NCI-H2227 (cell line): ENCODE data around the gene ASB11.
A peak's percentile ranks its signal among the peaks of the same experiment; 100 is the strongest.
"Not testable (repeated sequence)": the region's sequence is repeated elsewhere in the genome, so short reads cannot be mapped to it uniquely, and the experiment has no call there.

Experiments used
- DNase-seq: peaks from one replicate; lab custom pipeline; 2025; ENCODE audit not compliant: unreplicated experiment; lab: John Stamatoyannopoulos, UW

ASB11 gene

GRCh38 chrX:15310117-15310516 is 5.3 kb downstream of the ASB11 start:
- DNase-seq, result peak; percentile 5

- not testable (repeated sequence) for DNase-seq
These were observed 9.5 kb downstream of the ASB11 start for GRCh38 chrX:15305899-15306298.

DNA sequence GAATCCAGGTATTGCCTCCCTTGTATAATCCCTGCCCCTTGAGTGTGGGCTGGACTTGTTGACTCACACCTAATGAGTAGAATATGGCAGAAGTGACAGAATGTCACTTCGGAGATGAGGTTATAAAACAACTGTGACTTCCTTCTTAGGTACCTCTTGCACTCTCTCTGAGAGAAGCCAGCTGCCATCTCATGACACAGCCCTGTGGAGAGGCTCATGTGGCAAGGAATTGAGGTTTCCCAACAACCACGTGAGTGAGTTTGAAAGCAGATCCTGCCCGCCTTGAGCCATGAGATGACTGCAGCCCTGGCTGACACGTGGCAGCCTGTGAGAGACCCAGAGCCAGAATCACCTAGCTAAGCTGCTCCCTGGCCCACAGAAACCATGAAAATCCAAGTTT is 13.5 kb downstream of the ASB11 start:
- no peak for DNase-seq

DNA sequence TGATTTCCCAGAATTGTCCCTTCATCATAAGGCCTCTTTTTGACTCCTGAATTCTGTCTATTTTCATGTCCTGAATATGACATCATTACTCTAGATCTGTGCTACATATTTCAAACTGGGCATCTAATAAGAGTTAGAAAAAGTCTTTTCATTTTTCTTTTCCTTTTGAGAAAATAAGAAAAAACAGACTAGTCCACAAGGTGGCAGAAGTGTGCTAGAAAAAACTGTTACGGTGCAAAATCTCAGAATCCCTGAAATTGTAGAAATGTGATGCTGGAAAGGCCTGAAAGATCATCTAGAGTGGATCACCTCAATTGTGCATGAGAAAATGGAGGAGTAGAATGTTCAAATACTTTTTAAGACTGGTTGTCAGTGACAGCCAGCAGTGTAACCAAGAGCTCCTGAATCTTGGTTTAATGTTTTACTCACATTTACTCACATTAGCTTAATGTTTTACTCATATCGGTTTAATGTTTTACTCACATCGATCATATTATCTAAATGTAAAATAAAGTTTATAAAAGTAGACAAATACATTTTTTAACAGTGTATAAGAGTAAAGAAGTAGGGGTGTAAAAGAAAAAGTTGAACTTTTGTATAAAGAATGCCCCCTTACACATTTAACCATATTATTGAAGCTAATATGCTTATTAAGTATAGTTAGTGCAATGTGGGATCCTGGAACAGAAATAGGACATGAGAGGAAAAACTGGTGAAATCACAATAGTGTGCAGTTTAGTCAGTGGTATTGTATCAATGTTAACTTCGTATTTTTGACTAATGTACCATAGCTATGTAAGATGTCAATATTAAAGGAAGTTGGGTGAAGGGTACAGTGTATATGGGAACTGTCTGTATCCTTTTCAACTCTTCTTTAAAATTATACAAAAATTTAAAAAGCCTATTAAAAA is 15.2 kb downstream of the ASB11 start:
- DNase-seq, result peak; percentile 39

- no peak for DNase-seq
These were observed 16.7 kb downstream of the ASB11 start for GRCh38 chrX:15298780-15299179.

- no peak for DNase-seq
These were observed 17.2 kb downstream of the ASB11 start for GRCh38 chrX:15298201-15298600.

- no peak for DNase-seq
These were observed 22.0 kb downstream of the ASB11 start for GRCh38 chrX:15293451-15293850.

- no peak for DNase-seq
These were observed 22.6 kb downstream of the ASB11 start for GRCh38 chrX:15292861-15293260.

DNA sequence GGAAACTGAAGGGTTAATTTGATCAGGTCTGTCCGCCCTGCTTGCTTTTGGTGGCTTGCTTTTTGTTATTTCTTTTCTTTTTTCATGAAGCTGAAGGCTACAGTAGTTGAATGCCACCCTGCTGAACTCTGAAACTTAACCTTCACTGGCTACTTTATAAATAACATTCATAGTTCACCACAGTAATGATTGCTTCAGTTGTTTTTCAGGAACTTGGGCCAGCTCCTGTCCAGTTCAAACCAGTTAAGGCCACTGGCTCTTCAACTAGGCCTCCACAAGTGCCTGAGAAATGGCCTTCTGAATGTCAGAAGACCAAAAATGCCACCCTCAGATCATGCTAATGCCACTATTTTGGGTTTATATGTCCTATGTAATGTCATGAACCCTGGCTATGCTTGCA is 37.8 kb downstream of the ASB11 start:
- DNase-seq, result no peak

DNA sequence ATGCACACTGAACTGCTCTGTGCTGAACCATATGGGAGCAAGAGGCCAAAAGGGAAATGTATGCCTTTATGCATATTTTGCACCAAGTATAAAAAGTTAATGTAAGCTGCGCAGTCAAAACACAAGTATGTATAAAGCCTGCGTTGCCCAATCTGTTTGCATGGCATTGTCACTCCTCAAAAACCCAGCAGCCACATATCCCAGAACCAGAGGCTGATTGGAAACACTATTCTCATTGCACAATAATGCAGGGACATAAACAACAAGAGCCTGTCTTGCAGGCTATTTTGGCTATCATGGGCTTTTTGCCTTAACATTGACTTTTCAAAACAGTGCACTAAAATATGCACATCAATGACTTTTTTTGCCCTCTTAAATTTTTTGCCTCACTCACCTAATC is 40.5 kb downstream of the ASB11 start:
- DNase-seq, result no peak

GRCh38 chrX:15273275-15273674 is 42.2 kb downstream of the ASB11 start:
- DNase-seq, result not testable (repeated sequence)

GRCh38 chrX:15271757-15272156 is 43.7 kb downstream of the ASB11 start:
- DNase-seq, result no peak

DNA sequence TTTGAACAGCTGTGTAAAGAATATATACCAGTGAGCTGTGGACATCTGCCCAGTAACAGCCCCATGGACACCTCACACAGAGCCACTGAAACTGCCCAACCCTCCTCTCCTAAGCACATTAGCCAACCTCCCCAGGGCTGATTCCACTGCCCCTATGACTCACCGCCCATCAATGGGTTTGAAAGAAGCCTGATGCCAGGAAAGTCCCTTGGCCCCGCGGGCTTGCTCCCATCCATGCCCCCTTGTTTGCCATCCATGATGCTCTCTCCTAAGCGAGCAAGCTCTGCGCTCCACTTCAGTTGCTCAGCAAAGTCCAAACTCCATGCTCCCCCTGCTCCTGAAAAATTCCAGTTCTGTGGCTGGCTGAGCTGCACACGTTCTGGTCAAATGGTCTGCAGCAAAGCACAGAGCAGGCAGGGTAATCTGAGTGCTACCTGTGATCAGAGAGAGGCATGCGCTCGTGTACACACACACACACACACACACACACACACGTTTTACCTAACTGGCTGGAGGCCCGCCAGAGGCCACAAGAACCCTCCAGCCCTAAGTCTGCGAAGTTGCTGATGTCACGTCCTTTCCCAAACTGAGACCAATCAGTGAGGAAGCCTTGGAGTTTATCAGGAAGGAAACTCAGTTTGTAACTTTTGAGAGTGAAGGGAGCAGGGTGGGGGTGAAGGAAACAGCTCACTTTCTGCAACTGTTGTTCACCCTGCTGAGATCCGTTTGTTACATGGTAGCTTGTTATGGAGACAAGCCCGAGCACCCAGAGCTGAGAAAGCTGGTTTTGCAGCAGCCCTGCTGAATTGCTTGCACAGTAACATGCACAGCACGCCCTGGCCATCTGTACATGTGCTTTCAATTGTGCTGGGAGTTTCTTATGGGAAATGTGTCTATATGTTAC is 45.6 kb downstream of the ASB11 start, which contains the start of gene ASB9:
Gene ASB9, minus strand, starts transcription at position 466 of the 904 bp plus-strand sequence. Its CDS starts 209 bp downstream, at position 257.
- peak; percentile 7 for DNase-seq

DNA sequence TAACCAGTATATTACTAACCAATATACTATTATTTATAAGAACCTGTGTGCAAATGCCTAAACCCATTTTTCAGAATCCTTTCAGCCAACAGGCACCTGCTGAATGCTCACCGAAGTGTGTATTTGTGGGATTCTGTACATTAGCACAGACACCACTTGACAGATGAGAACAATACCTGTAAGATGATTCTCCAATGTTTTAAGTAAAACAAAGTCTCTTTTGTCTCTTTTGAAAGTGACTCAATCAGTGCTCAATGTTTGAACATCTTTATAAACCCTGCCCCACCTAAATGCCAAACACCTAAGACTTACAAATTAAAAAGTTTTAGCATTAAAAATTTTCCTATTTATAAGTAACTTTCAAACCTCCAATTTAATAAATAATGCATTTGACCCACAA is 46.3 kb downstream of the ASB11 start:
- DNase-seq, result no peak

DNA sequence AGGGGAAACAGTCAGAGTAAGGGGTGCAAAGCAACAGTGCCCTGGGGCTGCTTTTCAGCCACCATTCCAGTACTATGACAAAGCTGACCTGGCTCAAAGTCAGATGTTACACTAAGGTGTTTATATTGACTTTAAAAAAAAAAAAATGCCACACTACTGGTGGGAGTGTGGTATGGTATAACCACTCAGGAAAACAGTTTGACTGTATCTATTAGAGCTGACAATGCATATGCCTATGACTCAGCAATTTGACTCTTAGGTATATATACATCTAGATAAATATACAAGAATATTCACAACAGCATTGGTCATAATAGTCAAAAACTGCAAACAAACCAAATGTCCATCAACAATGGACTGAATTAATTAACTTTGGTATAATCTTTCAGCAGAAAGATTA is 60.6 kb downstream of the ASB11 start:
- no peak for DNase-seq

DNA sequence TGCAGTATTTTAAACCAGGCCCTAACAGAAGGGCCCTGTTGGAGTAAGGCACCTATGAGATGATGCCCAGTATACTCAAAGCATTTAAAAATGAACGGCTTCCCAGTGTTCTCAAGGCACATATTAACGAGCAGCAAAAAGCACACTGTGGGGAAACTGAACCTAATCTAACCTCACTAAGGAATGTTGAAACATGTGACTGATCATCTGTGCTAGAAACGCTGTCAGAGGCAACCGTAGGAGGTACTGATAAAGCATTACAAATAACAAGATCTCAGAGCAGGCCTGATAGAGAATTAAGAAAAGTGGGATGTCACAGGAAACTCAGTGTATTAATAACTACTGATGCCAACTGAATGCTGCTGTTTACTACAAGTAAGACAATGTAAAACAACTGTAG is 69.5 kb downstream of the ASB11 start:
- no peak for DNase-seq

GRCh38 chrX:15244421-15244820 is 71.0 kb downstream of the ASB11 start:
- no peak for DNase-seq

- DNase-seq, result peak; percentile 49
These were observed 72.4 kb downstream of the ASB11 start for GRCh38 chrX:15242899-15243555.

GRCh38 chrX:15241301-15241700 is 74.1 kb downstream of the ASB11 start:
- DNase-seq, result no peak

GRCh38 chrX:15240414-15240813 is 75.0 kb downstream of the ASB11 start:
- no peak for DNase-seq

DNA sequence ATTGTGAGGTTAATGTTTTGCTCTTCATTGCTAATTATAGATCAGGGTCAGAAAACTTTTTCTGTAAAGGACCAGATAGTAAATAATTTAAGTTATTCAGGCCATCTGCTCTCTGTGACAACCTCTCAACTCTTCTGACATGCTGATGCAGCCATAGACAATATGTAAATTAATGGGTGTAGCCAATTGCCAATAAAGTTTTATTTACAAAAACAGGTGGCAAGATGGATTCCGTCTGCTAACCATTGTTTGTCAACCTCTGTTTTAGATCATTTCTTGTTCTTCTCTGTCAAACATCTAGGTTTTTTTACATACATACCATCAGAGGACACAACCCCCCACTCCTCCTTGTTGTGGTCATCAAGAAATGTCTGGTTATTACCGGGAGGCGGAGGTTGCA is 79.3 kb downstream of the ASB11 start:
- no peak for DNase-seq
